Measurements from ENCODE around the gene TRPC4. TPM values are rescaled to one million over a fixed set of nuclear protein-coding genes. Genes with fewer than 3 reads are reported as not detected.
"Not testable (repeated sequence)": the region's sequence is repeated elsewhere in the genome, so short reads cannot be mapped to it uniquely, and the experiment has no call there.

TRPC4 gene
- total RNA-seq, 2 experiments from 2014 or later = not detected

DNA sequence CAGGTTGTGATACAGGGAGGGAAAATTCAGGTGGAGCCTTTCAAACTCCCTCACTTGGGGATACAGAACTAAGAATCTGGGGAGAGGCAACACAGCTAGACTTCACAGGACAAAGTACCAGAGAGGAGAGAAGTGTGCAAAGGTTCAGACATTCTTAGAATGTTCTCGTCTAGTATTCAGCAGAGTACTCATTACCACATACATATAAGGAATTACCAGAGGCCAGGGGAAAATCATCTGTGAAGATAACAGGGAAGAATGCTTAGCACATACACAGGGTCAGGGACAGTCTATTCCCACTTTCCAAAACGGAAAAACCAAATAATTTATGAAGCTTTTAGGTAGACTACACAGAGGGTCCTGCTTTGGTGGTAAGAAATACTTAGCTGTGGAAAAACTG lies 58.1 kb downstream of the TRPC4 start:
- H3K4me3 ChIP-seq (ENCODE audit: low read length) = no peak overlapping the region
- no peak for ATAC-seq (ENCODE audit: poor library complexity)
- no peaks in the 10 kb centered on the region for H3K4me1 Mint-ChIP-seq (ENCODE audit: low read depth)
- H3K9me3 ChIP-seq (ENCODE audit: control insufficient read depth in 1 of 2, insufficient read depth in 1 of 2, low read length in 2 of 2) = no peaks in the 10 kb centered on the region
- no peak overlapping the region for H3K27ac Mint-ChIP-seq
- TF ChIP-seq, protein P1, sequence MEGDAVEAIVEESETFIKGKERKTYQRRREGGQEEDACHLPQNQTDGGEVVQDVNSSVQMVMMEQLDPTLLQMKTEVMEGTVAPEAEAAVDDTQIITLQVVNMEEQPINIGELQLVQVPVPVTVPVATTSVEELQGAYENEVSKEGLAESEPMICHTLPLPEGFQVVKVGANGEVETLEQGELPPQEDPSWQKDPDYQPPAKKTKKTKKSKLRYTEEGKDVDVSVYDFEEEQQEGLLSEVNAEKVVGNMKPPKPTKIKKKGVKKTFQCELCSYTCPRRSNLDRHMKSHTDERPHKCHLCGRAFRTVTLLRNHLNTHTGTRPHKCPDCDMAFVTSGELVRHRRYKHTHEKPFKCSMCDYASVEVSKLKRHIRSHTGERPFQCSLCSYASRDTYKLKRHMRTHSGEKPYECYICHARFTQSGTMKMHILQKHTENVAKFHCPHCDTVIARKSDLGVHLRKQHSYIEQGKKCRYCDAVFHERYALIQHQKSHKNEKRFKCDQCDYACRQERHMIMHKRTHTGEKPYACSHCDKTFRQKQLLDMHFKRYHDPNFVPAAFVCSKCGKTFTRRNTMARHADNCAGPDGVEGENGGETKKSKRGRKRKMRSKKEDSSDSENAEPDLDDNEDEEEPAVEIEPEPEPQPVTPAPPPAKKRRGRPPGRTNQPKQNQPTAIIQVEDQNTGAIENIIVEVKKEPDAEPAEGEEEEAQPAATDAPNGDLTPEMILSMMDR (IDR thresholded peaks at IDR 0.05) = no peak
- H3K36me3 Mint-ChIP-seq (ENCODE audit: low read depth) = no peaks in the 10 kb centered on the region
- H3K9me3 Mint-ChIP-seq = peaks cover 12% of the 10 kb centered on the region
- no peak overlapping the region for H3K4me3 Mint-ChIP-seq
- intact Hi-C loops (cut with DNase I, micrococcal nuclease) = no loop called here
- no peaks in the 10 kb centered on the region for H3K4me1 ChIP-seq (ENCODE audit: insufficient read depth, low read length)
- no peaks in the 10 kb centered on the region for H3K36me3 ChIP-seq (ENCODE audit: insufficient read depth, low read length)
- POLR2A ChIA-PET = no interaction called here
- H3K27ac ChIP-seq (ENCODE audit: low read depth in 1 of 2, low read length in 2 of 2) = no peak overlapping the region
- DNase-seq = no peak
- H3K27me3 ChIP-seq (ENCODE audit: control insufficient read depth in 1 of 2, insufficient read depth in 2 of 2, low read length in 2 of 2) = no peaks in the 10 kb centered on the region
- H3K27me3 Mint-ChIP-seq = no peaks in the 10 kb centered on the region
- CTCF ChIA-PET = no interaction called here

DNA sequence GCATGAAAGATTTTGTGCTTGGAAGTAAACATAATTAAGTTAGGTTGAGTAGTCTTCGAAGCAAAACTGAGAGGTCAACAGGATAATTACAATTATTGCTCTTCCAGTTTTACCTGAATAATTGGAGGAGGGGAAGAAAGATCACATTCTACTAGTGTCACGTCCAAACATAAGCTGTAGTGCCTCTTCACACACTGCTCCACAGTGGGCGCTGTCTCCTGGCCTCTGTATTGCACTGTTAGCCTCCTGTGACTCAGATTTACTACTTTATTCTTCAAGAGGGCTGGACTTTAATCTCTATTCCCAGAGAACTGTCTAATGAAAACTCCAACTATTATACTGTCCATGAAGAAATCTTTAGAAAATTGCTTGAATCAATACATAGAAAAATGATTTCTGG lies 62.9 kb downstream of the TRPC4 start:
- Histone ChIP-seq H3K9me3 (ENCODE audit: control insufficient read depth in 1 of 2, insufficient read depth in 1 of 2, low read length in 2 of 2) (no peaks in the 10 kb centered on the region), H3K27me3 (ENCODE audit: control insufficient read depth in 1 of 2, insufficient read depth in 2 of 2, low read length in 2 of 2) (no peaks in the 10 kb centered on the region), H3K36me3 (ENCODE audit: insufficient read depth, low read length) (no peaks in the 10 kb centered on the region), H3K4me1 (ENCODE audit: insufficient read depth, low read length) (no peaks in the 10 kb centered on the region), H3K4me3 (ENCODE audit: low read length) (no peak overlapping the region), H3K27ac (ENCODE audit: low read depth in 1 of 2, low read length in 2 of 2) (no peak overlapping the region)
- H3K27me3 Mint-ChIP-seq = no peaks in the 10 kb centered on the region
- no peak for ATAC-seq (ENCODE audit: poor library complexity)
- H3K9me3 Mint-ChIP-seq = peaks cover 2% of the 10 kb centered on the region
- TF ChIP-seq, protein P1 (IDR thresholded peaks at IDR 0.05) = no peak
- H3K27ac Mint-ChIP-seq = no peak overlapping the region
- intact Hi-C loops (cut with DNase I, micrococcal nuclease) = no loop called here
- no peaks in the 10 kb centered on the region for H3K36me3 Mint-ChIP-seq (ENCODE audit: low read depth)
- ChIA-PET CTCF (no interaction called here), POLR2A (no interaction called here)
- H3K4me3 Mint-ChIP-seq = no peak overlapping the region
- no peak for DNase-seq
- no peaks in the 10 kb centered on the region for H3K4me1 Mint-ChIP-seq (ENCODE audit: low read depth)

DNA sequence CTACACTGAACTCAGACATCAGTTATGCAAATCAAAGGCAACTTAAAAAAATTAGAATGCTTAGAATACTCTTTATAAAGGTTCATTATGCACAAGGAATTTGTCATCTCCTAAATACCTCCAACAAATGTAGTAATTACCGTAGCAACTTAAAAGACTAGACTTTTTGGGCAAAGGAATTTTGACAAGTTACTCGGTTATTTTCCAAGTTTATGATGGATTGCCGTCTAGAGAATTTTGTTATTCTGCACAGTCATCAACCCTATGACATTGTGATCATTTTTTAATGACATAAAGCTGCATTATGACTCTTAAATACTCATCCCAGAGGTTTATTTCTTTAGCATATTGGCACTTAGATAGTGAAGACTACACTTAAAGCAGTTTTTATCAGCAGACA lies 71.9 kb downstream of the TRPC4 start:
- intact Hi-C loops (cut with DNase I, micrococcal nuclease) = no loop called here
- H3K27me3 ChIP-seq (ENCODE audit: control insufficient read depth in 1 of 2, insufficient read depth in 2 of 2, low read length in 2 of 2) = no peaks in the 10 kb centered on the region
- peaks cover 0 to 3% of the 10 kb centered on the region in 2 experiments for H3K9me3 ChIP-seq (ENCODE audit: control insufficient read depth in 1 of 2, insufficient read depth in 1 of 2, low read length in 2 of 2)
- H3K36me3 ChIP-seq (ENCODE audit: insufficient read depth, low read length) = no peaks in the 10 kb centered on the region
- H3K4me1 Mint-ChIP-seq (ENCODE audit: low read depth) = no peaks in the 10 kb centered on the region
- no peak overlapping the region for H3K27ac ChIP-seq (ENCODE audit: low read depth in 1 of 2, low read length in 2 of 2)
- no peaks in the 10 kb centered on the region for H3K36me3 Mint-ChIP-seq (ENCODE audit: low read depth)
- no peak for ATAC-seq (ENCODE audit: poor library complexity)
- POLR2A ChIA-PET = no interaction called here
- H3K4me3 ChIP-seq (ENCODE audit: low read length) = no peak overlapping the region
- H3K9me3 Mint-ChIP-seq = peaks cover 7% of the 10 kb centered on the region
- DNase-seq = no peak
- H3K27me3 Mint-ChIP-seq = no peaks in the 10 kb centered on the region
- TF ChIP-seq, protein P1 (IDR thresholded peaks at IDR 0.05) = no peak
- no peak overlapping the region for H3K4me3 Mint-ChIP-seq
- CTCF ChIA-PET = no interaction called here
- no peak overlapping the region for H3K27ac Mint-ChIP-seq
- H3K4me1 ChIP-seq (ENCODE audit: insufficient read depth, low read length) = no peaks in the 10 kb centered on the region

DNA sequence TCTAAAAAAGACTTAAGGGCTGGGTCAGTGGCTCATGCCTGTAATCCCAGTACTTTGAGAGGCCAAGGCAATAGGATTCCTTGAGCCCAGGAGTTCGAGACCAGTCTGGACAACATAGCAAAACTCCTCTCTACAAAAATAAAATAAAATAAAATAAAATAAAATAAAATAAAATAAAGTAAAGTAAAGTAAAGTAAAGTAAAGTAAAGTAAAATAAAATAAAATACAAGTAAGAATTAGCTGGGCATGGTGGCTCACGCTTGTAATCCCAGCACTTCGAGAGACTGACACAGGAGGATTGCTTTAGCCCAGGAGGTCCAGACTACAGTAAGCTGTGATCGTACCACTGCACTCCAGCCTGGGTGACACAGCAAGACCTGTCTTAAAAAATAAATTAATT lies 72.8 kb downstream of the TRPC4 start:
- H3K27ac ChIP-seq (ENCODE audit: low read depth in 1 of 2, low read length in 2 of 2); H3K27me3 ChIP-seq (ENCODE audit: control insufficient read depth in 1 of 2, insufficient read depth in 2 of 2, low read length in 2 of 2); H3K27me3 Mint-ChIP-seq; H3K36me3 ChIP-seq (ENCODE audit: insufficient read depth, low read length); H3K36me3 Mint-ChIP-seq (ENCODE audit: low read depth); H3K4me1 ChIP-seq (ENCODE audit: insufficient read depth, low read length); DNase-seq; H3K4me1 Mint-ChIP-seq (ENCODE audit: low read depth); POLR2A ChIA-PET; intact Hi-C loops (cut with DNase I, micrococcal nuclease); H3K9me3 Mint-ChIP-seq; H3K9me3 ChIP-seq (ENCODE audit: control insufficient read depth in 1 of 2, insufficient read depth in 1 of 2, low read length in 2 of 2); H3K27ac Mint-ChIP-seq; H3K4me3 Mint-ChIP-seq; ATAC-seq (ENCODE audit: poor library complexity); H3K4me3 ChIP-seq (ENCODE audit: low read length): not testable (repeated sequence)
- CTCF ChIA-PET = interaction anchor here (1.0 kb wide), 1 partner anchor 199 kb away, joined by 3 read pairs; no protein-coding TSS in a partner anchor
